Stimulated activated CD4-positive, alpha-beta T cell treated with anti-CD3 and anti-CD28 coated beads, TNF-alpha, amount 100 ng/mL, for 1 hour (primary cell): Measurements from ENCODE around the gene SCN2B.
"Not testable (repeated sequence)": the region's sequence is repeated elsewhere in the genome, so short reads cannot be mapped to it uniquely, and the experiment has no call there.

Experiments used
- DNase-seq, 3 donors: peaks; one replicate each; pipeline ENCODE4 v3.0.0-alpha.2; 2020; ENCODE audit warnings: low read depth in 3 of 3, low spot score in 1 of 3

SCN2B gene

GRCh38 chr11:118207079-118207478 is 30.6 kb upstream of the SCN2B start:
- no peak for DNase-seq

- DNase-seq = no peak
These were observed 30.1 kb upstream of the SCN2B start for GRCh38 chr11:118206391-118207031.

- no peak for DNase-seq
These were observed 29.4 kb upstream of the SCN2B start for GRCh38 chr11:118205606-118206378.

- DNase-seq = no peak
These were observed 26.4 kb upstream of the SCN2B start for GRCh38 chr11:118202599-118203422.

GRCh38 chr11:118201966-118202365 is 25.5 kb upstream of the SCN2B start:
- no peak for DNase-seq

GRCh38 chr11:118200901-118201680 is 24.7 kb upstream of the SCN2B start:
- DNase-seq = no peak

- no peak for DNase-seq
These were observed 24.1 kb upstream of the SCN2B start for GRCh38 chr11:118200497-118200896.

GRCh38 chr11:118199135-118199534 is 22.7 kb upstream of the SCN2B start:
- DNase-seq = no peak

- peak; percentile 49 to 79 (median 60) for DNase-seq
These were observed 21.9 kb upstream of the SCN2B start for GRCh38 chr11:118198370-118198769.

- no peak for DNase-seq
These were observed 18.6 kb upstream of the SCN2B start for GRCh38 chr11:118194835-118195627.

- no peak for DNase-seq
These were observed 17.6 kb upstream of the SCN2B start for GRCh38 chr11:118193910-118194566.

GRCh38 chr11:118192817-118193216 is 16.4 kb upstream of the SCN2B start:
- DNase-seq = not testable (repeated sequence)

- DNase-seq = not testable (repeated sequence)
These were observed 14.6 kb upstream of the SCN2B start for GRCh38 chr11:118190942-118191506.

- no peak for DNase-seq
These were observed 10.1 kb upstream of the SCN2B start for GRCh38 chr11:118186346-118187107.

- DNase-seq = no peak
These were observed 8.5 kb upstream of the SCN2B start for GRCh38 chr11:118184784-118185579.

- DNase-seq = not testable (repeated sequence)
These were observed 7.3 kb upstream of the SCN2B start for GRCh38 chr11:118183691-118184090.

GRCh38 chr11:118180300-118180703 is 3.9 kb upstream of the SCN2B start:
- no peak for DNase-seq

GRCh38 chr11:118176778-118177134 is 317 bp upstream of the SCN2B start:
- no peak for DNase-seq
